HG03280 (cell line): ENCODE results near the gene COL15A1.
"Not testable (repeated sequence)": the region's sequence is repeated elsewhere in the genome, so short reads cannot be mapped to it uniquely, and the experiment has no call there.

Experiments
- ATAC-seq: cut with Tn5 transposase; IDR thresholded peaks from one replicate; pipeline ENCODE4 v1.9.1; 2021; ENCODE audit warnings: mild to moderate bottlenecking, moderate library complexity; ENCODE audit not compliant: unreplicated experiment

Gene COL15A1

GRCh38 chr9:99010393-99010792 is 66.7 kb downstream of the COL15A1 start:
- ATAC-seq = not testable (repeated sequence)

- no peak for ATAC-seq
Observed at GRCh38 chr9:99011161-99011709, 67.5 kb downstream of the COL15A1 start.

GRCh38 chr9:99012957-99013512 is 69.3 kb downstream of the COL15A1 start:
- ATAC-seq = no peak

DNA sequence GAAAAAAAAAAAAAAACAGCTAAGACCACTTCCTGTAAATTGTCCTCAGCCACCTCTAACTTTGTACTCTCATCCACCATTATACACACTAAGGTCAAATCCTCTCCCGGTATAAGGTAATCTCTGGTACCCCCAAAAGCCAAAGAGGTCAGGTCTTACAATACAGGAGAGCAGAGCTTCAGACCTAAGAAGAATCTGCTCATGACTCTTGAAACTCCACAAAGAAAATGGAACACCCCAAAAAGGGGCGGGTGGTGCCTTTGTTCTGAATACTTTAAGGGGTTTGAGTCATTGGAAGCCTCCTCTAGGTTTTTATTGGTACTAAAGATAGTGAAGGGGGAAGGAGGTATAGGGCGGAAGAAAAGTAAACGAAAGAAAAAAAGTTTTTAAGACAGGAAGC is 69.8 kb downstream of the COL15A1 start:
- ATAC-seq = no peak

DNA sequence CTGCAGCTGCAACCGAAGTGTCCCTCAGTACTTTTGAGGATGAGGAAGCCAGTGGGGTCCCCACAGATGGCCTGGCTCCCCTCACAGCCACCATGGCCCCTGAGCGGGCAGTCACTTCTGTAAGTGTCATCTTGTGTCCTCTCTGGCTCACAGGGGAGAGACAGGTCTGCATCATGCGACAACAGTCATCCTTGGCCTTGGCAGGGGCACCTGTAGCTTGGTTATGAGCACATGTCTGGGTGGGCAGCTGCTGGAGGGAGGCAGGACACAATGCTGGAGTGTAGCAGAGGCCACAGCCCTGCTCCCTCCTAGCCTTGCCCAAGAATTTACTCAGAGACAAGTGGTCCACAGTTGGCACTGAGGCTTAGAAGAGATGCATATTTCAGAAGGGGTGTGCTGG is 71.7 kb downstream of the COL15A1 start:
- ATAC-seq = no peak

DNA sequence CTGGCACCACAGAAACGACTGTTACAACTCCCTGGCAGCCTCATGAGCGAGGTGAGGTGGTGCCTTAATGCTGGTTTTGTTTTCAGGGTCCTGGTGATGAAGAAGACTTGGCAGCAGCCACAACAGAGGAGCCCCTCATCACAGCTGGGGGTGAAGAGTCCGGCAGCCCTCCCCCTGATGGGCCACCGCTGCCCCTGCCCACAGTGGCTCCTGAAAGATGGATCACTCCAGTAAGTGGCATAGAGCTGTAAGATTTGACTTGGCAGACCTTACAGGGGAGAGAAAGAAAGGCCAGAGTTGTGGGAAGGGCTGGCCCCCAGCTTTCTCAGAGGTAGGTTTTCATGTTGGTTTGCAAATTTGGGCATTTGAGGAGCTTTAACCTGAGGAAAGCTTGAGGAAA is 72.2 kb downstream of the COL15A1 start:
- ATAC-seq = no peak

GRCh38 chr9:99016681-99017387 is 73.1 kb downstream of the COL15A1 start:
- no peak for ATAC-seq

DNA sequence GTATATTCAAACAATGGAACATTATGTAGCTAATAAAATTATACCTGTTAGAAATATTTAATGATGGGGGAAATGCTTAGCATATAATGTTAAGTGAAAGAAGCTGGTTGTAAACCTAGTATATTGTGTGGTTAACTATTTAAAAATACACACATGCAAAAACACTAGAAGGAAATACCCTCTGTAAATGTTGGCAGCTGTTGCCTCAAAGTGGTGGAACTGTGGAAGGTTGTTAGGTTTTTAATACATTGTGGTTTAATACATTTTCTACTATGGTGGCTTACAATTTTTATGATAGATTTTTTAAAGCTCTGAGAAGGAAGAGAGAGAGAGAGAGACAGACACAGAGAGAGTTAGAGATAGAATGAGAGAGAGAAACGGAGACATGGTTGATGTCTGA is 74.9 kb downstream of the COL15A1 start:
- ATAC-seq = no peak

- ATAC-seq = no peak
Observed at GRCh38 chr9:99019510-99020331, 76.0 kb downstream of the COL15A1 start.

DNA sequence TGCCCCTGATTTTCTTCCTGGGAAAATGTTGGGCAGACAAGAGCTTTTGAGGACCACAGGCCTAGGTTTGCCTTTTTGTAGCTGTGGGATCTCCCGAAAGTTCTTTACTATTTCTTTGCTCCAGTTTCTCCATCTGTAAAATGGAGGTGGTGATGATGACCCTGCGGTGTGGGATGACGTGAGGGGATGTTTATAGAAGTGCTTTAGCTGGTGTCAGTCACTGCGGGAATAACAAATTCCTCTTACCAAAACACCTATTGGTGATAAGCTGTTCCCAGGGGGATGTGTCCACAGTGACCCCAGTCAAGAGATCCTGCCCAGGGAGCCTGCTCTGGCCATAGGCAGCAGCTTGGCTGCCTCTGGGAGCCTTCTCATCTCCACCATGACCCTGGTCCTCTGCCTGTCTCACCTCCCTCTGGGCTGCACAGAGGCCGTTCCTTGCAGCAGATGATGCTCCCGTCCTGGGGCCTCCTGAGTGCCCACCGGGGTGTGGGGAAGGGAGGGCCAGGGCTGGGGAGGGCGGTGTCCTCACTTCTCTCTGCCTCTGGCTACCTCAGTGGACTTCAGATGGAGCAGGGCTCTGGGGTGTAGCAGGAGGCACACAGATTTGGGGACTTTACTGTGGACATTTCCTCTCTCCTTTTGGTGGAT is 77.2 kb downstream of the COL15A1 start:
- no peak for ATAC-seq

GRCh38 chr9:99021512-99021911 is 77.8 kb downstream of the COL15A1 start:
- no peak for ATAC-seq

GRCh38 chr9:99023231-99023630 is 79.5 kb downstream of the COL15A1 start:
- no peak for ATAC-seq

GRCh38 chr9:99023831-99024230 is 80.1 kb downstream of the COL15A1 start:
- no peak for ATAC-seq

GRCh38 chr9:99024959-99025358 is 81.3 kb downstream of the COL15A1 start:
- ATAC-seq = no peak

- ATAC-seq = no peak
Observed at GRCh38 chr9:99025616-99026270, 82.0 kb downstream of the COL15A1 start.

- ATAC-seq = no peak
Observed at GRCh38 chr9:99026271-99026955, 82.7 kb downstream of the COL15A1 start.

- no peak for ATAC-seq
Observed at GRCh38 chr9:99026956-99027298, 83.2 kb downstream of the COL15A1 start.

DNA sequence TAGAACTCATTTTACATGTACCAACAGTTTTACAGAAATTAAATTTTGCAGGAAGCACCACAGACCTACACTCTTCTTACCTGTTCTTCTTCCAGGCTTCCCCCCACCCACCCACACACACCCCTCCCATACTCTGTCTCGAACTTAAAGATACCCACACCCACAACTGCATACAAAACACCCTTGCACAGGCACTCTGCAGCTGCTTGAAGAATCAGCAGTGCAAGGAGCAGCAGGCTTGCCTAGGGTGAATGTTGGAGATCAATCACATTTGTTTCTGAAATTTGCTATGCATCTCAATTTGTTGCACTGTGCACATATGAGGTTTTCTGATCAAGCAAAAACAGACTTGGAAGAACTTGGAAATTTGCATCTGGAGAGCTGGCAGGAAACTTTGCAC is 83.7 kb downstream of the COL15A1 start:
- no peak for ATAC-seq

- no peak for ATAC-seq
Observed at GRCh38 chr9:99029083-99029645, 85.5 kb downstream of the COL15A1 start.

GRCh38 chr9:99030092-99030511 is 86.4 kb downstream of the COL15A1 start:
- no peak for ATAC-seq
